Measurements from ENCODE around the gene SKAP1.

DNA sequence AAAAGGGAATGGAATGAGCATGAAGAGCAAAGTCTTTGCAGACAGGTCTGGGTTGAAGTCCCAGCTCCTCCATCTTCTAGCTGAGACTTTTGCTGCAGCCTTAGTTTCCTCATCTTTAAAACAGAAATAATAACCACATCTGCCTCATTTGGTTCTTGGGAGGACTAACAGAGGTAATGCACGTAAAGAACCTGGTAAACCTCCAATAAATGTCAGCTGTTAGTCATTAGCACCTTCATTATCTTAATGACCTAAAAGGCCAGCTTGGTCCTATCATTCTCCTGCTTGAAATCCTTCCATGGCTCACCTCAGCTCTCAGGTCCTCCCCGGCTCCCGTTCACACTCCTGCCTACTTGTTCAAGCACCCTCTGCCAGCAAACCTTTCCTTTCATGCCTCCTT, 51.8 kb downstream of the SKAP1 start:
- no peak for TF ChIP-seq POLR2A (IDR thresholded peaks at IDR 0.05)
- TF ChIP-seq, protein P1, sequence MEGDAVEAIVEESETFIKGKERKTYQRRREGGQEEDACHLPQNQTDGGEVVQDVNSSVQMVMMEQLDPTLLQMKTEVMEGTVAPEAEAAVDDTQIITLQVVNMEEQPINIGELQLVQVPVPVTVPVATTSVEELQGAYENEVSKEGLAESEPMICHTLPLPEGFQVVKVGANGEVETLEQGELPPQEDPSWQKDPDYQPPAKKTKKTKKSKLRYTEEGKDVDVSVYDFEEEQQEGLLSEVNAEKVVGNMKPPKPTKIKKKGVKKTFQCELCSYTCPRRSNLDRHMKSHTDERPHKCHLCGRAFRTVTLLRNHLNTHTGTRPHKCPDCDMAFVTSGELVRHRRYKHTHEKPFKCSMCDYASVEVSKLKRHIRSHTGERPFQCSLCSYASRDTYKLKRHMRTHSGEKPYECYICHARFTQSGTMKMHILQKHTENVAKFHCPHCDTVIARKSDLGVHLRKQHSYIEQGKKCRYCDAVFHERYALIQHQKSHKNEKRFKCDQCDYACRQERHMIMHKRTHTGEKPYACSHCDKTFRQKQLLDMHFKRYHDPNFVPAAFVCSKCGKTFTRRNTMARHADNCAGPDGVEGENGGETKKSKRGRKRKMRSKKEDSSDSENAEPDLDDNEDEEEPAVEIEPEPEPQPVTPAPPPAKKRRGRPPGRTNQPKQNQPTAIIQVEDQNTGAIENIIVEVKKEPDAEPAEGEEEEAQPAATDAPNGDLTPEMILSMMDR (IDR thresholded peaks at IDR 0.05): no peak
